IMR-90 (cell line): ENCODE results near the gene ANXA3. TPM values are rescaled to one million over a fixed set of nuclear protein-coding genes. Genes with fewer than 3 reads are reported as not detected.

Experiments
- ATAC-seq: fragments of 200-7000 bp; cut with Tn5 transposase; 2 replicates; pipeline ENCODE4 v1.9.1; 2020; ENCODE audit warnings: low read depth, mild to moderate bottlenecking, moderate library complexity
- BruUV-seq: library from RNA; stranded (reverse); fragments of 400-500 nt; replicated peaks from 2 replicates; lab custom pipeline; 2021; lab: Mats Ljungman, UMichigan
- CTCF ChIA-PET: fragments of 300-600 bp; formaldehyde crosslinking; extraction: SDS; loops from one replicate; lab custom pipeline; 2021; ENCODE audit warnings: antibody characterized with exemption; lab: Yijun Ruan, JAX
- POLR2A ChIA-PET: fragments of 300-600 bp; sonication (Branson Sonifier 250); formaldehyde crosslinking; loops from one replicate; lab custom pipeline; 2022; ENCODE audit warnings: antibody characterized with exemption; ENCODE audit not compliant: unreplicated experiment; lab: Charles Lee
- DNase-seq: peaks from one replicate; pipeline ENCODE4 v3.0.0; 2013
- H2AFZ ChIP-seq: replicated peaks from 2 replicates; pipeline ENCODE3; 2013; ENCODE audit warnings: low read length, mild to moderate bottlenecking; ENCODE audit not compliant: poor library complexity
- H2AK5ac ChIP-seq: 2 replicates; pipeline ENCODE4 v1.6.1; 2013; ENCODE audit warnings: low read depth, low read length, inconsistent platforms
- H2AK9ac ChIP-seq: replicated peaks from 2 replicates; pipeline ENCODE3; 2013; ENCODE audit warnings: mild to moderate bottlenecking, low read depth, low read length, moderate library complexity; ENCODE audit not compliant: poor library complexity
- H2BK120ac ChIP-seq: 2 replicates; pipeline ENCODE4 v1.6.1; 2013; ENCODE audit warnings: low read depth, low read length, inconsistent platforms
- H2BK15ac ChIP-seq: 3 replicates; pipeline ENCODE4 v1.6.1; 2013; ENCODE audit warnings: low read depth, low read length, inconsistent platforms
- H2BK20ac ChIP-seq: 2 replicates; pipeline ENCODE4 v1.6.1; 2013; ENCODE audit warnings: low read depth, mild to moderate bottlenecking, inconsistent platforms, low read length, moderate library complexity
- H2BK5ac ChIP-seq: 2 replicates; pipeline ENCODE4 v1.6.1; 2013; ENCODE audit warnings: mild to moderate bottlenecking, low read depth, low read length, inconsistent platforms; ENCODE audit not compliant: poor library complexity, severe bottlenecking
- H3K14ac ChIP-seq: replicated peaks from 2 replicates; pipeline ENCODE4 v1.6.1; 2013; ENCODE audit warnings: low read depth, low read length, inconsistent platforms
- H3K18ac ChIP-seq: 2 replicates; pipeline ENCODE4 v1.6.1; 2013; ENCODE audit warnings: low read depth, low read length, control low read depth
- H3K23ac ChIP-seq: 2 replicates; pipeline ENCODE4 v1.6.1; 2013; ENCODE audit warnings: low read depth, low read length, inconsistent platforms
- H3K27ac ChIP-seq: 2 replicates; pipeline ENCODE4 v1.5.1; 2013; ENCODE audit warnings: mild to moderate bottlenecking, control low read depth, low read length; ENCODE audit not compliant: insufficient read depth
- H3K27me3 ChIP-seq: 2 replicates; pipeline ENCODE4 v1.6.1; 2013; ENCODE audit warnings: low read length; ENCODE audit not compliant: control insufficient read depth, insufficient read depth
- H3K36me3 ChIP-seq: 2 replicates; pipeline ENCODE4 v1.6.1; 2013; ENCODE audit warnings: low read length, mixed read lengths; ENCODE audit not compliant: control insufficient read depth, insufficient read depth
- H3K4ac ChIP-seq: 2 replicates; pipeline ENCODE4 v1.6.1; 2013; ENCODE audit warnings: low read depth, low read length, inconsistent platforms
- H3K4me1 ChIP-seq: 2 replicates; pipeline ENCODE4 v1.6.1; 2013; ENCODE audit warnings: low read length, mixed read lengths; ENCODE audit not compliant: control insufficient read depth, insufficient read depth
- H3K4me2 ChIP-seq: 2 replicates; pipeline ENCODE4 v1.6.1; 2013; ENCODE audit warnings: low read depth, mild to moderate bottlenecking, control low read depth, low read length, moderate library complexity
- H3K4me3 ChIP-seq: 2 replicates; pipeline ENCODE4 v1.5.1; 2013; ENCODE audit warnings: low read depth, mild to moderate bottlenecking, control low read depth, low read length, moderate library complexity; ENCODE audit not compliant: insufficient read depth
- H3K56ac ChIP-seq: 2 replicates; pipeline ENCODE4 v1.6.1; 2013; ENCODE audit warnings: low read length, inconsistent platforms; ENCODE audit not compliant: insufficient read depth; ENCODE audit errors: extremely low read depth
- H3K79me1 ChIP-seq, 2 experiments: 2 replicates each; pipeline ENCODE4 v1.6.1; 2013; ENCODE audit warnings: low read length in 2 of 2, inconsistent platforms in 1 of 2, low read depth in 1 of 2
- H3K9ac ChIP-seq: 2 replicates; pipeline ENCODE4 v1.6.1; 2013; ENCODE audit warnings: low read depth, low read length, control low read depth
- H3K9me1 ChIP-seq: 2 replicates; pipeline ENCODE4 v1.6.1; 2013; ENCODE audit warnings: low read length, inconsistent platforms; ENCODE audit not compliant: insufficient read depth
- H3K9me3 ChIP-seq: 2 replicates; pipeline ENCODE4 v1.6.1; 2013; ENCODE audit warnings: low read length; ENCODE audit not compliant: control insufficient read depth, insufficient read depth
- H4K20me1 ChIP-seq: 2 replicates; pipeline ENCODE4 v1.6.1; 2013; ENCODE audit warnings: low read length, inconsistent platforms; ENCODE audit not compliant: insufficient read depth
- H4K5ac ChIP-seq: 2 replicates; pipeline ENCODE4 v1.6.1; 2013; ENCODE audit warnings: mild to moderate bottlenecking, low read depth, low read length, control low read depth
- H4K8ac ChIP-seq, 2 experiments: 2 replicates each; pipeline ENCODE4 v1.6.1; 2013; ENCODE audit warnings: low read depth in 2 of 2, low read length in 2 of 2, control low read depth in 1 of 2, inconsistent platforms in 1 of 2
- H4K91ac ChIP-seq: 2 replicates; pipeline ENCODE4 v1.6.1; 2013; ENCODE audit warnings: low read depth, low read length, inconsistent platforms; ENCODE audit not compliant: insufficient read depth
- MAZ ChIP-seq: IDR thresholded peaks from 2 replicates; pipeline ENCODE4 v1.6.1; 2012; ENCODE audit warnings: low read depth, mild to moderate bottlenecking, low read length, improper control_type of control experiment, moderate library complexity, borderline replicate concordance
- POLR2A ChIP-seq: IDR thresholded peaks from 2 replicates; pipeline ENCODE4 v1.6.1; 2012; ENCODE audit warnings: mild to moderate bottlenecking, low read depth, low read length
- RFX5 ChIP-seq: IDR thresholded peaks from 2 replicates; pipeline ENCODE4 v1.8.0; 2012; ENCODE audit warnings: low read depth, mild to moderate bottlenecking, low read length, moderate library complexity
- SMC3 ChIP-seq: fragments of 150-350 bp; IDR thresholded peaks from 2 replicates; pipeline ENCODE4 v1.6.1; 2016; ENCODE audit warnings: low read depth, mild to moderate bottlenecking, antibody characterized with exemption, low read length, moderate library complexity
- WGBS, 2 experiments: methylation state at CpG; one replicate each; pipeline versions ENCODE4 v1.1.5 to v1.1.7; 2013; ENCODE audit warnings: missing lambda C conversion rate in 2 of 2; ENCODE audit not compliant: insufficient read length in 1 of 2; ENCODE audit errors: extremely low coverage in 2 of 2; 5-methylcytosine and 5-hydroxymethylcytosine counted together
- dilution Hi-C: fragments of 300-500 bp; cut with HindIII; formaldehyde crosslinking; loops from one replicate; pipeline ENCODE4 v1.14.3; 2018; ENCODE audit warnings: low sequenced_read_pairs; ENCODE audit not compliant: unreplicated experiment
- in situ Hi-C: fragments of 300-500 bp; cut with MboI; formaldehyde crosslinking; loops from 3 replicates; pipeline ENCODE4 v1.14.3; 2019; ENCODE audit warnings: low sequenced_read_pairs, inconsistent platforms, mixed read lengths
- intact Hi-C: fragments of 100-400 bp; cut with micrococcal nuclease; formaldehyde crosslinking; loops from 2 replicates; pipeline ENCODE4 v1.10.0; 2022
- polyA plus RNA-seq, 3 experiments: library from polyadenylated mRNA; depleted of rRNA; stranded (reverse); fragments of >200 nt; gene quantifications; 2 replicates each; pipeline ENCODE4 v1.2.3, GENCODE V29; 2012; ENCODE audit warnings: low replicate concordance in 1 of 3
- total RNA-seq: library from RNA; depleted of rRNA; stranded (reverse); fragments of >200 nt; gene quantifications from 2 replicates; pipeline ENCODE4 v1.2.3, GENCODE V29; 2012

Gene ANXA3
- total and polyA plus RNA-seq, 2 of the 4 experiments (the other 2 are of a cell fraction), result 4.2 to 5.0 TPM

GRCh38 chr4:78567500-78568060 lies 16.0 kb downstream of the ANXA3 start:
- Histone ChIP-seq H3K4ac (peak overlapping the region; percentile 52), H2BK15ac (peak overlapping the region; percentile 82; the same call in 1 of the 3 replicates), H2AK5ac (peak overlapping the region; percentile 65), H2BK20ac (peak overlapping the region; percentile 89), H3K4me3 (no peak overlapping the region), H4K8ac (peak overlapping the region in 1 of 2 experiments; percentile 35; a peak in 1 of 4 replicates), H3K9me1 (peaks cover 8% of the 10 kb centered on the region), H2BK120ac (peak overlapping the region; percentile 51), H3K4me1 (peaks cover 15% of the 10 kb centered on the region), H2AK9ac (no peak overlapping the region), H3K9me3 (no peaks in the 10 kb centered on the region), H3K36me3 (no peaks in the 10 kb centered on the region), H4K5ac (no peak overlapping the region), H3K4me2 (no peak overlapping the region), H3K27ac (no peak overlapping the region), H3K27me3 (no peaks in the 10 kb centered on the region), H4K91ac (peak overlapping the region; percentile 90), H3K23ac (peak overlapping the region; percentile 23; the same call in 1 of the 2 replicates), H3K14ac (peak overlapping the region; percentile 60), H3K18ac (peak overlapping the region; percentile 71; the same call in 1 of the 2 replicates), H3K56ac (no peak overlapping the region), H2AFZ (no peak overlapping the region), H4K20me1 (no peaks in the 10 kb centered on the region), H3K79me1 (no peaks in the 10 kb centered on the region), H3K9ac (no peak overlapping the region), H2BK5ac (no peak overlapping the region)
- ATAC-seq (no peak), DNase-seq (no peak)
- dilution Hi-C loops (no loop called here), in situ Hi-C loops (no loop called here), intact Hi-C loops (loop anchor here (5.0 kb wide), 1 partner anchor 80 kb away; no protein-coding TSS in a partner anchor)
- ChIA-PET CTCF (no interaction called here), POLR2A (no interaction called here)
- TF ChIP-seq SMC3, result no peak
- TF ChIP-seq RFX5, result no peak
- TF ChIP-seq POLR2A, result no peak
- TF ChIP-seq MAZ, result no peak
- no TSS peak for BruUV-seq
- no CpG with 5 or more reads among the region's 2 CpGs for WGBS, 2 experiments
